ENCODE data around the gene FBRSL1. TPM values are rescaled to one million over a fixed set of nuclear protein-coding genes. Genes with fewer than 3 reads are reported as not detected.

Gene FBRSL1
- total RNA-seq, 1 experiment from 2014 or later, result 96.1 TPM

DNA sequence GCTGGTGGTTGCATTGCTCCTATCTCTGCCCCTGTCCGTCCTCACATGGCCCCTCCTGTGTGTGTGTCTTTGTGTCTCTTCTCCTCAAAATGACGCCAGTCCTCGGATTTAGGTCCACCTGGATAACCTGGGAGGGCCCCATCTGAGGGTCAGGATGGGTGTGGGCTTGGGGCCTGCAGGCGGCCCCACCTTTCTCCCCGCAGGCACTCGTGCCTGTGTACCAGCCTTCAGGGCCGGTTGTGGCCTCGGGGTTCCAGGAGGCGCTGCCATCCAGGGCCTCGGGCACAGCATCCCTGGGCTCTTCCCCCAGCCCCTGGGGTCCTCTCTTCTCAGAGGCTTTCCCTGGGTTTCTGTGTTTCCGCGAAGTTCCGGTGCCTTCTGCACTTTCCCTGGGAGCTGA lies 65.7 kb downstream of the FBRSL1 start:
- POLR2A ChIA-PET, result no interaction called here

GRCh38 chr12:132556216-132556615 lies 66.3 kb downstream of the FBRSL1 start:
- DNase-seq, result no peak
- no peaks in the 10 kb centered on the region for H3K27me3 ChIP-seq (replicated peaks; ENCODE audit: control insufficient read depth, insufficient read depth, low read length)
- POLR2A ChIA-PET, result no interaction called here
- peaks cover 27% of the 10 kb centered on the region for H3K36me3 Mint-ChIP-seq (ENCODE audit: insufficient read depth, unreplicated experiment)
- H3K4me1 Mint-ChIP-seq (ENCODE audit: low read depth, unreplicated experiment), result no peaks in the 10 kb centered on the region
- H3K4me1 ChIP-seq, result no peaks in the 10 kb centered on the region
- TF ChIP-seq, protein P1, sequence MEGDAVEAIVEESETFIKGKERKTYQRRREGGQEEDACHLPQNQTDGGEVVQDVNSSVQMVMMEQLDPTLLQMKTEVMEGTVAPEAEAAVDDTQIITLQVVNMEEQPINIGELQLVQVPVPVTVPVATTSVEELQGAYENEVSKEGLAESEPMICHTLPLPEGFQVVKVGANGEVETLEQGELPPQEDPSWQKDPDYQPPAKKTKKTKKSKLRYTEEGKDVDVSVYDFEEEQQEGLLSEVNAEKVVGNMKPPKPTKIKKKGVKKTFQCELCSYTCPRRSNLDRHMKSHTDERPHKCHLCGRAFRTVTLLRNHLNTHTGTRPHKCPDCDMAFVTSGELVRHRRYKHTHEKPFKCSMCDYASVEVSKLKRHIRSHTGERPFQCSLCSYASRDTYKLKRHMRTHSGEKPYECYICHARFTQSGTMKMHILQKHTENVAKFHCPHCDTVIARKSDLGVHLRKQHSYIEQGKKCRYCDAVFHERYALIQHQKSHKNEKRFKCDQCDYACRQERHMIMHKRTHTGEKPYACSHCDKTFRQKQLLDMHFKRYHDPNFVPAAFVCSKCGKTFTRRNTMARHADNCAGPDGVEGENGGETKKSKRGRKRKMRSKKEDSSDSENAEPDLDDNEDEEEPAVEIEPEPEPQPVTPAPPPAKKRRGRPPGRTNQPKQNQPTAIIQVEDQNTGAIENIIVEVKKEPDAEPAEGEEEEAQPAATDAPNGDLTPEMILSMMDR (IDR thresholded peaks at IDR 0.05; ENCODE audit: insufficient read depth in 1 of 2, low read depth in 1 of 2, low read length in 1 of 2, severe bottlenecking in 1 of 2, unreplicated experiment in 1 of 2), result no peak
- H3K27me3 Mint-ChIP-seq (ENCODE audit: insufficient read depth, unreplicated experiment), result no peaks in the 10 kb centered on the region
- CTCF ChIA-PET, result no interaction called here
- intact Hi-C loops (cut with micrococcal nuclease; ENCODE audit: unreplicated experiment), result no loop called here
- H3K36me3 ChIP-seq (ENCODE audit: control insufficient read depth, insufficient read depth, low read length), result no peaks in the 10 kb centered on the region
- BruUV-seq (replicated peaks), result no TSS peak
- no peaks in the 10 kb centered on the region for H3K9me3 Mint-ChIP-seq (ENCODE audit: unreplicated experiment)
- H3K4me3 ChIP-seq (ENCODE audit: low read depth, low read length), result no peak overlapping the region
- no peak overlapping the region for H3K4me3 Mint-ChIP-seq (ENCODE audit: unreplicated experiment)
- no peak overlapping the region for H3K27ac Mint-ChIP-seq (ENCODE audit: unreplicated experiment)
- no peaks in the 10 kb centered on the region for H3K9me3 ChIP-seq

More for the DNA sequence above, 65.7 kb downstream of the FBRSL1 start:
- BruUV-seq (replicated peaks), result no TSS peak
- Mint-ChIP-seq H3K4me1 (ENCODE audit: low read depth, unreplicated experiment) (no peaks in the 10 kb centered on the region), H3K27me3 (ENCODE audit: insufficient read depth, unreplicated experiment) (no peaks in the 10 kb centered on the region), H3K36me3 (ENCODE audit: insufficient read depth, unreplicated experiment) (peaks cover 22% of the 10 kb centered on the region), H3K4me3 (ENCODE audit: unreplicated experiment) (no peak overlapping the region), H3K9me3 (ENCODE audit: unreplicated experiment) (no peaks in the 10 kb centered on the region), H3K27ac (ENCODE audit: unreplicated experiment) (no peak overlapping the region)
- H3K4me1 ChIP-seq, result no peaks in the 10 kb centered on the region
- TF ChIP-seq, protein P1 (IDR thresholded peaks at IDR 0.05; ENCODE audit: insufficient read depth in 1 of 2, low read depth in 1 of 2, low read length in 1 of 2, severe bottlenecking in 1 of 2, unreplicated experiment in 1 of 2), result no peak
- no peak for DNase-seq
- no peaks in the 10 kb centered on the region for H3K36me3 ChIP-seq (ENCODE audit: control insufficient read depth, insufficient read depth, low read length)
- H3K27me3 ChIP-seq (replicated peaks; ENCODE audit: control insufficient read depth, insufficient read depth, low read length), result no peaks in the 10 kb centered on the region
- CTCF ChIA-PET, result no interaction called here
- no peaks in the 10 kb centered on the region for H3K9me3 ChIP-seq
- intact Hi-C loops (cut with micrococcal nuclease; ENCODE audit: unreplicated experiment), result no loop called here
- H3K4me3 ChIP-seq (ENCODE audit: low read depth, low read length), result no peak overlapping the region

DNA sequence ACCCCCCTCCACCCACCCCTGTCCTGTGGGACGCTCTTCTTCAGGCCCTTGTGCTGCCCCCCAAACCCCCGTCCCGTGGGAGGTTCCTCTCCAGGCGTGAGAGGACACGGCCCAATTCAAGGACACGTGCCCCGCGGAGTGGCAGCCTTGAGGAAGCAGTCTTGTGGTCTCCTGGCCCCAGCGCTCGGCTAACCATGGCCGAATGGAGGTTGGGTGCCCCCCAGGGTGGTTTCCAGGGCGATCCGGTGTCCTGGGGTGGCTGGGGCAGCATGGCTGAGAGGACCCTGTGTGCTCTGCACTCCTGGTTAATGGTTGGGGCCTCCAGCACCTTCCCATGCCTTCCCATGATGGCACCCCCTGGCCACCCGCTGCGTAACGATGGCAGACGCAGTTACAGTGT lies 66.8 kb downstream of the FBRSL1 start:
- H3K4me3 Mint-ChIP-seq (ENCODE audit: unreplicated experiment), result no peak overlapping the region
- H3K27me3 ChIP-seq (replicated peaks; ENCODE audit: control insufficient read depth, insufficient read depth, low read length), result no peaks in the 10 kb centered on the region
- intact Hi-C loops (cut with micrococcal nuclease; ENCODE audit: unreplicated experiment), result no loop called here
- no peaks in the 10 kb centered on the region for H3K9me3 Mint-ChIP-seq (ENCODE audit: unreplicated experiment)
- no peak overlapping the region for H3K27ac Mint-ChIP-seq (ENCODE audit: unreplicated experiment)
- CTCF ChIA-PET, result no interaction called here
- H3K4me1 ChIP-seq, result no peaks in the 10 kb centered on the region
- DNase-seq, result no peak
- H3K36me3 ChIP-seq (ENCODE audit: control insufficient read depth, insufficient read depth, low read length), result no peaks in the 10 kb centered on the region
- H3K36me3 Mint-ChIP-seq (ENCODE audit: insufficient read depth, unreplicated experiment), result peaks cover 30% of the 10 kb centered on the region
- no TSS peak for BruUV-seq (replicated peaks)
- POLR2A ChIA-PET, result no interaction called here
- H3K9me3 ChIP-seq, result no peaks in the 10 kb centered on the region
- H3K27me3 Mint-ChIP-seq (ENCODE audit: insufficient read depth, unreplicated experiment), result no peaks in the 10 kb centered on the region
- no peak overlapping the region for H3K4me3 ChIP-seq (ENCODE audit: low read depth, low read length)
- TF ChIP-seq, protein P1 (IDR thresholded peaks at IDR 0.05; ENCODE audit: insufficient read depth in 1 of 2, low read depth in 1 of 2, low read length in 1 of 2, severe bottlenecking in 1 of 2, unreplicated experiment in 1 of 2), result no peak
- H3K4me1 Mint-ChIP-seq (ENCODE audit: low read depth, unreplicated experiment), result no peaks in the 10 kb centered on the region

All from Caco-2 (cell line).